B cell (primary cell): ENCODE measurements around the gene APOF. TPM values are rescaled to one million over a fixed set of nuclear protein-coding genes. Genes with fewer than 3 reads are reported as not detected.

Experiments used
- ATAC-seq: fragments of 200-7000 bp; cut with Tn5 transposase; one replicate; pipeline ENCODE4 v1.10.0; 2021; ENCODE audit warnings: low read depth, mild to moderate bottlenecking, moderate number of reproducible peaks, moderate library complexity
- CTCF ChIA-PET: fragments of 350-600 bp; sonication (Branson Sonifier 250); formaldehyde crosslinking; loops from one replicate; lab custom pipeline; 2021; ENCODE audit warnings: antibody characterized with exemption, inconsistent platforms; lab: Charles Lee
- POLR2A ChIA-PET: fragments of 350-600 bp; sonication (Branson Sonifier 250); formaldehyde crosslinking; loops from one replicate; lab custom pipeline; 2021; ENCODE audit warnings: antibody characterized with exemption; lab: Charles Lee
- DNase-seq: peaks from one replicate; pipeline ENCODE4 v3.0.0; 2013
- H2AFZ ChIP-seq: 2 replicates; pipeline ENCODE4 v1.6.1; 2012; ENCODE audit warnings: mild to moderate bottlenecking, low read depth, low read length; ENCODE audit not compliant: insufficient read depth, poor library complexity, severe bottlenecking
- H3K27ac ChIP-seq, 2 donors: 1 replicate in 1 of 2; 2 replicates in 1 of 2; pipeline ENCODE4 v1.5.1; 2012 to 2013; ENCODE audit warnings: low read length in 2 of 2, mild to moderate bottlenecking in 2 of 2, moderate library complexity in 1 of 2
- H3K27me3 ChIP-seq, 4 experiments: fragments of 200-600 bp in 1 of 4; sonication (generic) in 1 of 4; replicated peaks in 1 of 4; 1 replicate in 2 of 4; 2 replicates in 2 of 4; pipeline versions ENCODE4 v1.6.1 to v1.7.0; 2013 to 2016; ENCODE audit warnings: low read length in 3 of 4, mild to moderate bottlenecking in 2 of 4, mixed read lengths in 1 of 4, moderate library complexity in 1 of 4; ENCODE audit not compliant: insufficient read depth in 4 of 4, control insufficient read depth in 3 of 4; ENCODE audit errors: control extremely low read depth in 1 of 4
- H3K36me3 ChIP-seq, 2 experiments: replicated peaks in 1 of 2; 1 replicate in 1 of 2; 2 replicates in 1 of 2; pipeline versions ENCODE4 v1.6.1 to v1.7.1; 2013; ENCODE audit warnings: low read length in 1 of 2; ENCODE audit not compliant: insufficient read depth in 2 of 2, control insufficient read depth in 1 of 2; ENCODE audit errors: control extremely low read depth in 1 of 2, extremely low read depth in 1 of 2
- H3K4me1 ChIP-seq, 2 donors: fragments of 200-600 bp in 1 of 2; sonication (generic) in 1 of 2; 1 replicate in 1 of 2; 2 replicates in 1 of 2; pipeline versions ENCODE4 v1.5.1 to v1.6.1; 2013 to 2017; ENCODE audit warnings: low read length in 2 of 2; ENCODE audit not compliant: control insufficient read depth in 2 of 2, insufficient read depth in 2 of 2
- H3K4me2 ChIP-seq: replicated peaks from 2 replicates; pipeline ENCODE3; 2012; ENCODE audit warnings: mild to moderate bottlenecking, low read depth, low read length; ENCODE audit not compliant: poor library complexity, severe bottlenecking
- H3K4me3 ChIP-seq, 5 experiments: fragments of 200-600 bp in 1 of 5; sonication (generic) in 1 of 5; 1 replicate in 3 of 5; 2 replicates in 2 of 5; pipeline versions ENCODE4 v1.5.1 to v1.7.0; 2011 to 2016; ENCODE audit warnings: low read length in 4 of 5, mild to moderate bottlenecking in 4 of 5, low read depth in 2 of 5, control low read depth in 1 of 5, moderate library complexity in 1 of 5; ENCODE audit not compliant: insufficient read depth in 1 of 5; ENCODE audit errors: control extremely low read depth in 1 of 5, extremely low read depth in 1 of 5
- H3K79me2 ChIP-seq: fragments of 200-600 bp; sonication (generic); one replicate; pipeline ENCODE4 v1.6.0; 2016; ENCODE audit warnings: low read length; ENCODE audit not compliant: control insufficient read depth, insufficient read depth
- H3K9ac ChIP-seq: fragments of 200-600 bp; sonication (generic); 2 replicates; pipeline ENCODE4 v1.6.1; 2017; ENCODE audit warnings: mild to moderate bottlenecking, low read length, moderate library complexity
- H3K9me3 ChIP-seq, 3 donors: one replicate each; pipeline versions ENCODE4 v1.6.1 to v1.7.1; 2013; ENCODE audit warnings: low read length in 2 of 3; ENCODE audit not compliant: control insufficient read depth in 2 of 3, insufficient read depth in 1 of 3; ENCODE audit errors: control extremely low read depth in 1 of 3
- H4K20me1 ChIP-seq: 2 replicates; pipeline ENCODE4 v1.6.0; 2012; ENCODE audit warnings: mild to moderate bottlenecking, low read length; ENCODE audit not compliant: insufficient read depth, control insufficient read depth, poor library complexity, severe bottlenecking
- H3K27ac Mint-ChIP-seq: one replicate; pipeline ENCODE4 v1.8.0; 2021; ENCODE audit warnings: mixed read lengths
- H3K27me3 Mint-ChIP-seq: one replicate; pipeline ENCODE4 v1.8.0; 2021; ENCODE audit warnings: mixed read lengths
- H3K4me1 Mint-ChIP-seq: one replicate; pipeline ENCODE4 v1.8.0; 2021; ENCODE audit warnings: mixed read lengths
- H3K4me3 Mint-ChIP-seq: one replicate; pipeline ENCODE4 v1.8.0; 2021; ENCODE audit warnings: mixed read lengths
- H3K9me3 Mint-ChIP-seq: one replicate; pipeline ENCODE4 v1.8.0; 2022; ENCODE audit warnings: mixed read lengths; ENCODE audit not compliant: insufficient read depth
- CTCF ChIP-seq: fragments of 200-600 bp; IDR thresholded peaks from one replicate; pipeline ENCODE4 v1.8.0; 2022; ENCODE audit warnings: antibody characterized with exemption, mild to moderate bottlenecking
- EZH2 ChIP-seq: IDR thresholded peaks from 2 replicates; pipeline ENCODE4 v1.6.1; 2012; ENCODE audit warnings: borderline replicate concordance, low read depth, mild to moderate bottlenecking, moderate library complexity, low read length; ENCODE audit not compliant: insufficient read depth, poor library complexity, severe bottlenecking
- WGBS: methylation state at CpG from one replicate; pipeline ENCODE4 v1.1.5; 2013; ENCODE audit warnings: missing lambda C conversion rate; ENCODE audit not compliant: insufficient coverage; 5-methylcytosine and 5-hydroxymethylcytosine counted together
- intact Hi-C: fragments of 100-400 bp; cut with micrococcal nuclease; formaldehyde crosslinking; loops from one replicate; pipeline ENCODE4 v1.10.0; 2022
- polyA plus RNA-seq: library from polyadenylated mRNA; depleted of rRNA; stranded (reverse); fragments of >200 nt; gene quantifications from 2 replicates; pipeline ENCODE4 v1.2.3, GENCODE V29; 2012
- total RNA-seq, 2 donors: library from RNA; stranded (reverse); fragments of 120-200 nt in 1 of 2; gene quantifications; 1 replicate in 1 of 2; 2 replicates in 1 of 2; pipeline versions ENCODE4 v1.2.3 to v1.2.4, GENCODE V29; 2013 to 2022

The APOF gene
- total and polyA plus RNA-seq, 2 donors (not counting 1 experiment from before 2014, with no cell fraction given): not detected

GRCh38 chr12:56358836-56359532 is 3.7 kb downstream of the APOF start:
- 0% methylated on average over 1 of the region's 1 CpG for WGBS
- CTCF ChIA-PET: interaction anchor here (0.5 to 5.5 kb wide), 16 partner anchors 8 to 269 kb away, joined by 3 to 59 read pairs (median 9); partner anchors contain the start of genes CNPY2, IL23A, PAN2 and SMARCC2
- intact Hi-C loops: no loop called here
- Histone ChIP-seq H3K36me3 (peaks cover 15 to 28% of the 10 kb centered on the region in 2 experiments), H3K4me3 (peak overlapping the region; percentile 55 to 97 (median 76)), H3K4me1 (peaks cover 15 to 24% of the 10 kb centered on the region in 2 donors), H3K4me2 (peak overlapping the region; percentile 76), H2AFZ (peak overlapping the region; percentile 73), H3K27me3 (no peaks in the 10 kb centered on the region), H3K9me3 (no peaks in the 10 kb centered on the region), H3K9ac (peak overlapping the region; percentile 82), H3K79me2 (peaks cover 48% of the 10 kb centered on the region), H3K27ac (peak overlapping the region; percentile 1 to 67), H4K20me1 (peaks cover 7% of the 10 kb centered on the region)
- peak; percentile 35 for DNase-seq
- no peak for ATAC-seq
- POLR2A ChIA-PET: interaction anchor here (0.6 to 3.9 kb wide), 14 partner anchors 16 to 270 kb away, joined by 3 to 24 read pairs (median 8); partner anchors contain the start of genes CNPY2, IL23A, PAN2 and RNF41
- H3K27me3 Mint-ChIP-seq: no peaks in the 10 kb centered on the region
- peaks cover 29% of the 10 kb centered on the region for H3K4me1 Mint-ChIP-seq
- peak overlapping the region; percentile 54 for H3K27ac Mint-ChIP-seq
- peak overlapping the region; percentile 89 for H3K4me3 Mint-ChIP-seq
- TF ChIP-seq CTCF: no peak
- TF ChIP-seq EZH2: no peak
- no peaks in the 10 kb centered on the region for H3K9me3 Mint-ChIP-seq

- CTCF ChIA-PET: interaction anchor here (1.8 to 2.6 kb wide), 2 partner anchors 8 to 113 kb away, joined by 5 to 11 read pairs; partner anchors contain the start of gene STAT2
- Histone ChIP-seq H3K4me3 (no peak overlapping the region), H3K27ac (no peak overlapping the region), H3K27me3 (no peaks in the 10 kb centered on the region), H3K4me2 (no peak overlapping the region), H3K9ac (no peak overlapping the region), H3K4me1 (no peaks in the 10 kb centered on the region), H2AFZ (no peak overlapping the region), H3K79me2 (peaks cover 20% of the 10 kb centered on the region), H3K36me3 (peaks cover 16 to 84% of the 10 kb centered on the region in 2 experiments), H3K9me3 (no peaks in the 10 kb centered on the region), H4K20me1 (peaks cover 7% of the 10 kb centered on the region)
- WGBS: 94% methylated on average over 2 of the region's 2 CpGs
- POLR2A ChIA-PET: interaction anchor here (0.5 kb wide), 1 partner anchor 390 kb away, joined by 6 read pairs; no protein-coding TSS in a partner anchor
- DNase-seq (no peak), ATAC-seq (no peak)
- no peaks in the 10 kb centered on the region for H3K27me3 Mint-ChIP-seq
- no peak overlapping the region for H3K4me3 Mint-ChIP-seq
- no peak overlapping the region for H3K27ac Mint-ChIP-seq
- H3K9me3 Mint-ChIP-seq: no peaks in the 10 kb centered on the region
- peaks cover 3% of the 10 kb centered on the region for H3K4me1 Mint-ChIP-seq
- intact Hi-C loops: no loop called here
- no peak for TF ChIP-seq CTCF
- TF ChIP-seq EZH2: no peak
These were observed 11.3 kb downstream of the APOF start for GRCh38 chr12:56351325-56351724.
